ENCODE results near the gene NUP62CL.

DNA sequence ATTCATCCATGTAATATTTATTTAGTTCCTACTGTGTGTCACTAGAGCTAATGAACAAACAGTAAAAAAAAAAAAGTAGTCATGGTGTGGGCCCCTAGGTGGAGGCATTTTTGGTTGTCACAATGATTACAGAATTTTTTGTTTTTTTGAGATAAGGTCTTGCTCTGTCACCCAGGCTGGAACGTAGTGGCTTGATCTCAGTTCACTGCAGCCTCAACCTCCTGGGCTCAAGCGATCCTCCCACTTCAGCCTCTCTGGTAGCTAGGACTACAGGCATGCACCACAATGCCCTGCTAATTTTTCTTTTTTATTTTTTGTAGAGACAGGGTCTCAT is 22.2 kb upstream of the NUP62CL start:
- TF ChIP-seq CHD4 (IDR thresholded peaks at IDR 0.05; ENCODE audit: borderline replicate concordance, low read length) (no peak), FOXA3 (CRISPR knock-in tag; IDR thresholded peaks at IDR 0.05) (no peak), ZNF703 (CRISPR knock-in tag; IDR thresholded peaks at IDR 0.05; ENCODE audit: borderline replicate concordance) (no peak), YY1 (IDR thresholded peaks at IDR 0.05; ENCODE audit: insufficient read depth, insufficient replicate concordance, low read depth, low read length) (no peak), ZNF878 (CRISPR knock-in tag; IDR thresholded peaks at IDR 0.05) (no peak), HNF4A (CRISPR knock-in tag; IDR thresholded peaks at IDR 0.05) (no peak), POLR2A (IDR thresholded peaks at IDR 0.05; ENCODE audit: insufficient read depth in 1 of 2, low read depth in 2 of 2, low read length in 2 of 2) (no peak), EZH2 (conservative IDR thresholded peaks at IDR 0.05; ENCODE audit: low read depth, low read length) (no peak), KAT8 (CRISPR knock-in tag; IDR thresholded peaks at IDR 0.05) (no peak), SIN3A (IDR thresholded peaks at IDR 0.05; ENCODE audit: borderline replicate concordance, low read depth, low read length) (no peak), CEBPB (IDR thresholded peaks at IDR 0.05; ENCODE audit: borderline replicate concordance, low read depth, low read length) (no peak), MLLT10 (CRISPR knock-in tag; IDR thresholded peaks at IDR 0.05) (no peak)
- TF ChIP-seq, protein P1, sequence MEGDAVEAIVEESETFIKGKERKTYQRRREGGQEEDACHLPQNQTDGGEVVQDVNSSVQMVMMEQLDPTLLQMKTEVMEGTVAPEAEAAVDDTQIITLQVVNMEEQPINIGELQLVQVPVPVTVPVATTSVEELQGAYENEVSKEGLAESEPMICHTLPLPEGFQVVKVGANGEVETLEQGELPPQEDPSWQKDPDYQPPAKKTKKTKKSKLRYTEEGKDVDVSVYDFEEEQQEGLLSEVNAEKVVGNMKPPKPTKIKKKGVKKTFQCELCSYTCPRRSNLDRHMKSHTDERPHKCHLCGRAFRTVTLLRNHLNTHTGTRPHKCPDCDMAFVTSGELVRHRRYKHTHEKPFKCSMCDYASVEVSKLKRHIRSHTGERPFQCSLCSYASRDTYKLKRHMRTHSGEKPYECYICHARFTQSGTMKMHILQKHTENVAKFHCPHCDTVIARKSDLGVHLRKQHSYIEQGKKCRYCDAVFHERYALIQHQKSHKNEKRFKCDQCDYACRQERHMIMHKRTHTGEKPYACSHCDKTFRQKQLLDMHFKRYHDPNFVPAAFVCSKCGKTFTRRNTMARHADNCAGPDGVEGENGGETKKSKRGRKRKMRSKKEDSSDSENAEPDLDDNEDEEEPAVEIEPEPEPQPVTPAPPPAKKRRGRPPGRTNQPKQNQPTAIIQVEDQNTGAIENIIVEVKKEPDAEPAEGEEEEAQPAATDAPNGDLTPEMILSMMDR (CRISPR knock-in tag; IDR thresholded peaks at IDR 0.05): no peak

Data from HepG2 (cell line).